GM18502 (cell line): ENCODE data around the gene RDH14.
A peak's percentile ranks its signal among the peaks of the same experiment; 100 is the strongest.

ENCODE experiments used
- ATAC-seq: cut with Tn5 transposase; IDR thresholded peaks from one replicate; pipeline ENCODE4 v1.9.1; 2021; ENCODE audit warnings: mild to moderate bottlenecking; ENCODE audit not compliant: unreplicated experiment, poor library complexity

Gene RDH14

DNA sequence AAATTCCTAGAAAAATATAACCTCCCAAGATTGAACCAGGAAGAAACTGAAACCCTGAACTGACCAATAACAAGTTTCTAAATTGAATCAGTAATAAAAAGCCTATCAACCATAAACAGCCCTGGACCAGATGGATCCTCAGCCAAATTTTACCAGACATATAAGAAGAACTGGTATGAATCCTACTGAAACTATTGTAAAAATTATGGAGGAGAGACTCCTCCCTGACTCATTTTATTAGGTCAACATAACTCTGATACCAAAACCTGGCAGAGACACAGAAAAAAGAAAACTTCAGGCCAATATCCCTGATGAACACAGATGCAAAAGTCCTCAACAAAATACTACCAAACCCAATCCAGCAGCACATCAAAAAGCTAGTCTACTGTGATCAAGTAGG, 17.6 kb upstream of the RDH14 start:
- ATAC-seq = no peak

DNA sequence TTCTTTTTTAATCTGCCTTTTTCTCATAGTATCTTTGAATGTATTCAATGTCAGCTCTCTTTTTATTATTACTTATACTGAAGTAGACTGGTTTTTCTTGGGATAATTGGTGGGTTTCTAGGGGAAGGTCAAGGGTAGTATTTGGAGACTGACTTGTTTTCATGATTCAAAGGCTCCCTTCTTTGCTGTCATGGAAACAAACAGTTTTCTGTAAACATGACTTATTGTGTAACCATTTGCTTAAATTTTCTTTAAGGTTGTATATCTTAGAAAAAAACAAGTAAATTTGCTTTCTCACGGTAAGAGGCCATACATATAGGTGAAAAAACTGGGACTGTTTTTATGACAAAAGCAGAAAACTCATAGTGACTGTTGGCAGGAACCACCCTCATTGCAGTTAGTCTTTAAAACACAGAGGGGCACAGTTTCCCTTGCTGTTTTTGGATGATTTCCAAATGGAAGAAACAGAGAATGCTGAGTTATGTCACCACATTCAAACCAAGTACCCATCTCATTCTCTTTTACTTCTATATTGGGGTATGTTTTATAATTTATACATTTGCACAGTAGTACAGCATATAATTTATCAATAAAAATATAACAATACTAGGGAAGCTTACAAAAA, 5.8 kb upstream of the RDH14 start:
- ATAC-seq = no peak

DNA sequence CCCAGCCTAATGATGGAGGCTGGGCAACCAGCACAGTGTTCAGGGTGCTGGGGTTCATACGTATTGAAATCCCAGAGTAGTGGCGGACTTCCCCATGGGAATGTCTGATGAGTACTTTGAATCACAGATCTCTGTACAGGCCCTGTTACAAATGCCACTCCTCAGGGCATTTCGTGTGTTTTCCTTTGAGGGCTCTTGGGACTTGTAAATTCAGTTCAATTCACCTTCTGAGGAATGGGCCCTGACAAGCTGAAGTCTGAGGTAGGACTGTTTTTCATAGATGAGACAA, 288 bp upstream of the RDH14 start:
- ATAC-seq = peak; percentile 1

DNA sequence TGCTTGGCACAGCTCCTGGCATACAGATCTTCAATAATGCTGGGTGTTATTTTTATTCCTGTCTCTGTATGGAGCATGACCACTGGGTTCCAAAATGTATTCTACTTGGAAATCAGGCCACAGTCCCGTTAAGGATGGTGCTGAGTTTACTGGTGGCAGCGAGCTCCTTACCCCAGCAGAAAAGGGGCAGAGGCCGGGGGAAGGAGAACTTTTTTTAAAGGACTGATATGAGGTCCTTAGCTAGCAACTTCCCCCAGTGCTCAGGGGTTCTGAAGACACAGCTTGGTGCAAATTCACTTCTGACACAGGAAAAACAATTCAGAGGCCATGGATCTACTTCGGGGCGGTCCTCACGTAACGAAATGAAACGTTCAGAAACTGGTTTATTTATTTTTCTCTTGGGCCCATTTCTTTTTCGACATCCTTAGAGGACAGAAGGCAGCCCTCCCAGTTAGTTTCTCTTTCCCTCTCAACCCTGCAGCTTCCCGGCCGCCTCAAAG, 872 bp downstream of the RDH14 start:
- no peak for ATAC-seq

- no peak for ATAC-seq
These were observed 2.0 kb downstream of the RDH14 start for GRCh38 chr2:18558458-18558857.

DNA sequence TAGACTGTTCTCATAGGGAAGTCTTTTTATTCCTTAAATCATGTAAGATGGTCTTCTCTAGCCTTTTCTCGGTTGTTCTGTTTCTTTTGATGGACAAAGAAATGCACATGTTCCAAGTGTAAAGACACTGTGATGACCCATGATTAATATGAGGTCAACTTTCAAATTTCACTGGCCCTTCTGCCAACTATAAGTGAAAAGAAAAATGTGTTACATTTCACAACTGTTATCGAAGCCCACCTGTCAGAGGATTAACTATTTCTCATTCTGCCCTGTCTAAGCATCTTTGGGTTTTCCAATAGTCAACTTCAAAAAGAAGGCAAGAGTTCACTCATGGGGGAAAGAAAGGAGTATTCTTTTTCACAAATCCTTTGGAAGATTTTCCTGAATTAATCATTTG, 3.3 kb downstream of the RDH14 start:
- ATAC-seq = no peak

DNA sequence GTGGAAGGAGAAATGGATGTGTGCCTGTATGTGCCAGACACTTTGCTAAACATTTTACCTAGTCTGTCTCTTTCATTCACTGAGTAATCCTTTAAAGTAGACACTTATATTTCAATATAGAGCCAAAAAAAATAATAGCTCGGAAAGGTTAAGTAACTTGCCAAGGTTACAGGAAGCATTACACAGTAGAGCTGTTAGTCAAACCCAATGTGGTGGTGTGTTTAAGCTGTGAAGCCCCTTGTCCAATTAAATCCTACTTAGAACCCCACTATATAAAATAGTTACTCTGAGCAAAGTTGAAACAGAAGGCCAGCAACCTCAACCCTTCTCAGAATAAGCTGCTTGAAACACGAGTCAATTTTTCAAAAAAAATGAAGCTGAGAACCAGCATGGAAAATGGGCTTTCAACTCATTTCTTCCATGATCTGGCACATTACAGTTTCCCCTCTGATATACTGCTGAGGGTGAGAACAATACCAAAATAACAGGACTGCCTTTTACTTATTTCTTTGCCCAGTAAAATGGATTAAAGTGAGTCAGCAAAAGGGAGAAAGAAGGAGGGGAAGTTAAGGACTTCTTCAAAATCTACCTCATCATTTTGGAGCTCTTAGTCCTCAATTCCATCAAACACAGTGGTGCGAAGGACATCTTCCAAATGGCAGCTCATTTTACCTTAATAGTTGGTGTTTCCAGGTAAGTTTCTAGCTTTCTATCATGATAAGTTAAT, 7.9 kb downstream of the RDH14 start:
- ATAC-seq = no peak

DNA sequence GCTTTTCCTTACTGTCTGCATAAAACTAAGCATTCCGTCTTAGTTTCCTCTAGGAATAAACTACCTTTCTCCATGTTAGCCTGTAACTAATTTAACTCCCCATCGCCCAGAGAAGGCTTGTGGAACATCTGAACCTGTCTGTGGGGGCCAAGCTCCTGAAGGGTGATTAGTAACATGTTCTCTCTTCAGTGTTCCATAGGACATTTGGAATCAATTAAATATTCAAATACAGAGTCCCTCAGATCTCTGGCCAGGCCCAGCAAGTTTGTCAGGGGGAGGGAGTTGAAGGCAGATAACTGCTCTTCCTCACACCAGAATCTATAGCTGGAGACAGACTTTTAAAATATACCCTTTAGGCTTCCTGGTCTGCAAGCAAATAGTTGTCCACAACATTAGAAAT, 8.8 kb downstream of the RDH14 start:
- ATAC-seq = no peak

DNA sequence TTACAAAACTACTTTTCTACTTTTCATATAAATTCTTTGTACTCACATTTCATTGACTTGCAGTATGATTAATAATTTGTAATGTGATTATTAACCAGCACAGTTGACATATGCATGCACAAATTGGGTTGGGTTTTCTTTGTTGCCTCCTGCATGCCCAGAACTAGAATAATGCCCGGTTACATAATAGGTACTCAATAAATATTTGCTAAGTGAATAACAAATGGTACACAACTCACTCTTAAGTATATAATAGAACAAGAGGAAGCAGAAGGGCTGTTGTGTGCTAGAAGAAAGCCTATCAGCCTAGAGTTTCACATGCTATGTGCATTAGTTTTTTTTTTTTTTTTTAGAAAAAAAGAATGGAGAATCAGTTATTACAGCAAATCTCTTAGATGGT, 9.3 kb downstream of the RDH14 start:
- no peak for ATAC-seq

DNA sequence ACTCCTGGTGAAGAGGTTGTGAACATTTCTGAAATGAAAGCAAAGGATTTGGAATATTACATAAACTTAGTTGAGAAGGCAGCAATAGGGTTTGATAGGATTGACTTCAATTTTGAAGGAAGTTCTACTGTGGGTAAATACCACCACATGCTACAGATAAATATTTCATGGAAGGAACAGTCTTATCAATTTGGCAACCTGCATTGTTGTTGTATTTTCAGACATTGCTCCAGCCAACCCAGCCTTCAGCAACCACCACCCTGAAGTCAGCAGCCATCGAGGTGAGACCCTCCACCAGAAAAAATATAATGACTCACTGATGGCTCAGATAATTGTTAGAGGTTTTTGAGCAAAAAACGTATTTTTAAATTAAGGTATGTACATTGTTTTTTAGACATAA, 10.0 kb downstream of the RDH14 start:
- ATAC-seq = no peak

DNA sequence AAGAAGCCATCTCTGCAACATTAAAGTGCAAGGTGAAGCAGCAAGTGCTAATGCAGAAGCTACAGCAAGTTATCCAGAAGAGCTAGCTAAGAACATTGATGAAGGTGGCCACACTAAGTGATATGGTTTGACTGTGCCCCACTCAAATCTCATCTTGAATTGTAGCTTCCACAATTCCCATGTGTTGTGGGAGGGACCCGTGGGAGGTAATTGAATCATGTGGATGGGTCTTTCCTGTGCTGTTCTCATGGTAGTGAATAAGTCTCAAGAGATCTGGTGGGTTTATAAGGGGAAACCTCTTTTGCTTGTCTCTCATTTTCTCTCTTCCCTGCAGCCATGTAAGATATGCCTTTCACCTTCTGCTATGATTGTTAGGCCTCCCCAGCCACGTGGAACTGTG, 11.4 kb downstream of the RDH14 start:
- no peak for ATAC-seq

GRCh38 chr2:18548621-18549020, 11.8 kb downstream of the RDH14 start:
- ATAC-seq = no peak

DNA sequence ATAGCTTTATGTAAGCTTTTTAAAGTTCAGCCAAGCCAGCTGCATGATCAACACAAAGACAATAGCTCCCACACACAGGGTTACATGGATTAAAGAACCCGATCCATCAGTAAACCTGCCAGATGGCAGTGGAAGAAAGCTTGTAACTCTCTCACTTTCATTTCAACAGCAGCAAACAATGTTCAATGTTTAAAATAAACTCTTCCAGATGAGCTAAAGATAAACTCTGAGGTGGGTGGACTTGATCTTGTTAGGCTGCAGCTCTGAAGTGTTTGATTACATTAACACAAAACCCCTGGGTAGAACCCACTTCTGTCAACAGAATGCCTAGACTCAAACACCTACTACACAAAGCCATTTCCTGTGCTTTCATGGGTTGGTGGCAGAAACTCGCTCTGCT, 13.9 kb downstream of the RDH14 start:
- ATAC-seq = no peak

GRCh38 chr2:18545384-18545783, 15.1 kb downstream of the RDH14 start:
- no peak for ATAC-seq

DNA sequence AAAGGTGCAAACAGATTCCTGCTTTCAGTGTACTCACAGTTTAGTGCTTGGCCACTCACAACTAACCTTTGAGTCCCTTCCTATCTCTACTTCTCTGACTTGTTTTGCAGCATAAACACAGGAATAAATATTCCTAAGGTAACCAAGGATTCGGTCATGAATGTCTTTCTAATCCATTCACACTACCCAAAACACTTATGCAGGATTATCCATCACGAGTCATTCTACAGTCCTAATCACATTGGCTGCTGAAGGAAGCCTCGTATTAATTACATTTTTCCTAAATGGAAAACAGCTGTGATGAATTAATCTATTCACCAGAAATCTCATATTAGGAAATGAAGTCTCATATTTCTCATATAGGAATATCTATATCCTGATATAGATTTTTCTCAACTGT, 16.3 kb downstream of the RDH14 start:
- ATAC-seq = no peak

- no peak for ATAC-seq
These were observed 19.6 kb downstream of the RDH14 start for GRCh38 chr2:18540872-18541271.

GRCh38 chr2:18536697-18537096, 23.8 kb downstream of the RDH14 start:
- no peak for ATAC-seq

DNA sequence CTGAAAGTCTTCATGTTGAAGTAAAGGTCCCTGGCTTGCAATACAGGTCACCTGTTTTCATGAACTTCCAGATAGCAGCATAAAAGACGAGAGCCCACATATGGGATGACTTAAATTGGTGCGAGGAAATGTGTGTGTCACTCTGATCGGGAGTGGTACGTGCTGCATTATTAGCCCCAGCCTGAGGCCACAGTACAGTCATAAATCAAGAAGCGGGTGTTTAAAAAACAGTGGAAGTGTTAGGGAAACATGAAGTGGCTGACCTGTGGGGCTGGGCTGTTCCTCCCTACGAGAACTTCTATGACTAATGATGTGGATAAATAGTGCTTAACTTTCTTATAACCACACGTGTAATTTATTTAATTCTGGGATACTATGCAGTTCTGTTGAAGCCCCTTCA, 24.4 kb downstream of the RDH14 start:
- no peak for ATAC-seq

- ATAC-seq = no peak
These were observed 29.3 kb downstream of the RDH14 start for GRCh38 chr2:18531194-18531593.

DNA sequence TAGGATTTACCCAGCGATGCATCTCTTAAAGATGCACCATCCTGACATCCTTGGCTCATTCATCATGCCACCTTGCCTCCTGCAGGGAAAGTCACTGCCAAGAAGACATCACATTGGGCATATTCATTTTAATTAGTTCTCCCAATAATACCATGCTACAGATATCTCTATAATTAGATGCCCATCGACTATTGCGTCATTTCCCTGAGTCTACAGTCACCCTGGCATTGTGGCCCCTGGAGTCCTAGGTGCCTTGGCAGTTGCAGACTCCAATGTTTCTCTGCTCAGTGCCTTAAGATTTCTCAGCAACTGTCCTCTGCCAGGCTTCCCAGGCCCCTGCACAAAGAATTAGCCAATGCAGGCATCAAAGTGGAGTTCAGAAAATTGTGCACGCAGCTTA, 32.6 kb downstream of the RDH14 start:
- no peak for ATAC-seq

DNA sequence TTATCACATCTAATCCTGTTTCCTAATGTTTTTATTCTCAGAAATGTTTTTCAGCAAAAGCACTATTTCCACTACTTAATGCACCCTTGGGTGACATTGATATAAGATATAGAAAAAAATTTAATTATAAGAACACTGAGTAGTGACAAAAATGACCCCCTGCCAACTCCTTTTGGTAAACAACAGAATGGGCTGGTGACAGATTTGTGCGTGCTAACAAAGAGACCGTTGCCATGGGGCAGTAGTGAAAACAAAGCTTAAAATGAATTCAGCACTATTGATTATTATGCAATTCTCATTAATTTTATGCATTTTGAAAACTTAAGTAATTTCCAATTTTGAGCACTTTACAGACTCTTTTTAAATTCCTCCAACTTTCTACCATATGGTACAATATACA, 33.1 kb downstream of the RDH14 start:
- ATAC-seq = no peak

DNA sequence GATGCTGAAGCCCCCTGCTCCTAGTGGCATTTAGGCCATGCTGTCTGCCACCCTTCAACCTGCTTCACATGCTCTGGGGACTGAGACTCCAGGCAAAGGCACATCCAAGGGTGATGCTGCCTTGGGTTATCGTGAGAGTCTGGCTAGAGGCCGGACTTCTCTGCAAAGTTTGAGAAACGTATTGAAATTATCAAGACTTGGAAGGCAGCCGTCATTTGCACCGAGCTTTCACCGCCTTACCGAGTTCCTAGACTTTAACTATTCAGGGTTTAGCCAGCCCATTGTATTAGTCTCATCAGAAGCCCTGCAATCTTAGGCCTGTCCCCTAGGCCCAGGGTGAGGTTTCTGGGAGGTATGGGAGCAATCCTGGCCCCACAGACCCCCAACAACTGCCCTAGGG, 34.0 kb downstream of the RDH14 start:
- no peak for ATAC-seq
